ENCODE results near the gene HDDC2. TPM values are rescaled to one million over a fixed set of nuclear protein-coding genes. Genes with fewer than 3 reads are reported as not detected.

HDDC2 gene
- total RNA-seq, 4 donors from 2014 or later, result 42.6 to 76.6 (median 62.3) TPM

DNA sequence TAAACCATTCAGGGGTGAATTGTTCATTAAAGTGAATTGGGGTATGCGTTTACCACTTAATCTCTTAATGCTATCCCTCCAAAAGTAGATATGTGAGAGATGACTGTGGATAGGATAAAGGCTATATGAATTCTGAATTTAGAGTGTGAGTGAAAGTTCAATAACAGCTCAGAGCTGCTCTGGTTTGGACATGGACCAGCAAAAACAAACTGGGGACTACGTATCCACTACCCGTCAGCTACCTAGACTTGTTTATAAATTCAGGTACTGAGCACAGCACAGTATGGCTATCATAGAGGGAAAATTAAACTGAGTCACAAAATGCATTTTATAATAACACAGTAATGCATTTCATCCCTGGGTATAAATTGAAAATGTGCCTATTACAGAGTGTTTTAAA is 44.4 kb downstream of the HDDC2 start:
- Histone ChIP-seq H3K36me3 (no peaks in the 10 kb centered on the region), H3K4me1 (peaks cover 0 to 4% (median 0%) of the 10 kb centered on the region in 4 donors), H3K27me3 (no peaks in the 10 kb centered on the region), H3K9me3 (no peaks in the 10 kb centered on the region), H3K27ac (no peak overlapping the region), H3K4me3 (no peak overlapping the region)
- WGBS, 2 donors, result 82 to 90% methylated on average over 3 of the region's 3 CpGs
- DNase-seq (ENCODE audit: low spot score in 2 of 2), result no peak
- TF ChIP-seq, protein P1, sequence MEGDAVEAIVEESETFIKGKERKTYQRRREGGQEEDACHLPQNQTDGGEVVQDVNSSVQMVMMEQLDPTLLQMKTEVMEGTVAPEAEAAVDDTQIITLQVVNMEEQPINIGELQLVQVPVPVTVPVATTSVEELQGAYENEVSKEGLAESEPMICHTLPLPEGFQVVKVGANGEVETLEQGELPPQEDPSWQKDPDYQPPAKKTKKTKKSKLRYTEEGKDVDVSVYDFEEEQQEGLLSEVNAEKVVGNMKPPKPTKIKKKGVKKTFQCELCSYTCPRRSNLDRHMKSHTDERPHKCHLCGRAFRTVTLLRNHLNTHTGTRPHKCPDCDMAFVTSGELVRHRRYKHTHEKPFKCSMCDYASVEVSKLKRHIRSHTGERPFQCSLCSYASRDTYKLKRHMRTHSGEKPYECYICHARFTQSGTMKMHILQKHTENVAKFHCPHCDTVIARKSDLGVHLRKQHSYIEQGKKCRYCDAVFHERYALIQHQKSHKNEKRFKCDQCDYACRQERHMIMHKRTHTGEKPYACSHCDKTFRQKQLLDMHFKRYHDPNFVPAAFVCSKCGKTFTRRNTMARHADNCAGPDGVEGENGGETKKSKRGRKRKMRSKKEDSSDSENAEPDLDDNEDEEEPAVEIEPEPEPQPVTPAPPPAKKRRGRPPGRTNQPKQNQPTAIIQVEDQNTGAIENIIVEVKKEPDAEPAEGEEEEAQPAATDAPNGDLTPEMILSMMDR (IDR thresholded peaks at IDR 0.05), result no peak
- TF ChIP-seq POLR2A (IDR thresholded peaks at IDR 0.05) (no peak), EP300 (IDR thresholded peaks at IDR 0.05) (no peak)

DNA sequence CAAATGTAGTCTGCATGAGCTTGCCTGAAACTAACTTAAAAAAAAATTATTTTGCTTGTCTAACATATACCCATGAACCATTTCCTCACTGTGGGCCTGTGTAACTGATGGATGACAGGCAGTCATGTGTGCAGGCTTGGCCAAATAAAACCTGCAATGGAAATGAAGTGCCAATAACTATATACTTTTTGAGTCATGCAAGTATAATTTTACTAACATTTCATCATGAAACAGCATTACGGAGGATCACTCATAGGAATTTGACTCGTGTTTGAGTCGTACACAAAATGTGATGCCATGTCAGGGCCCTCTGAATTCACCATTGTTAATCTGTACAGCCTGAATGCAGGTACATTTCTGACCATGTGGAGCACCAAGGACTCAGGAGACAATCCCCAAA is 46.6 kb downstream of the HDDC2 start:
- TF ChIP-seq, protein P1 (IDR thresholded peaks at IDR 0.05), result no peak
- TF ChIP-seq EP300 (IDR thresholded peaks at IDR 0.05), result no peak
- no peak for TF ChIP-seq POLR2A (IDR thresholded peaks at IDR 0.05)
- no peak for DNase-seq (ENCODE audit: low spot score in 2 of 2)
- Histone ChIP-seq H3K9me3 (no peaks in the 10 kb centered on the region), H3K27me3 (no peaks in the 10 kb centered on the region), H3K4me1 (peaks cover 0 to 9% (median 0%) of the 10 kb centered on the region in 4 donors), H3K4me3 (no peak overlapping the region), H3K36me3 (no peaks in the 10 kb centered on the region), H3K27ac (no peak overlapping the region)
- WGBS, 2 donors, result 63 to 76% methylated on average over 3 of the region's 3 CpGs

DNA sequence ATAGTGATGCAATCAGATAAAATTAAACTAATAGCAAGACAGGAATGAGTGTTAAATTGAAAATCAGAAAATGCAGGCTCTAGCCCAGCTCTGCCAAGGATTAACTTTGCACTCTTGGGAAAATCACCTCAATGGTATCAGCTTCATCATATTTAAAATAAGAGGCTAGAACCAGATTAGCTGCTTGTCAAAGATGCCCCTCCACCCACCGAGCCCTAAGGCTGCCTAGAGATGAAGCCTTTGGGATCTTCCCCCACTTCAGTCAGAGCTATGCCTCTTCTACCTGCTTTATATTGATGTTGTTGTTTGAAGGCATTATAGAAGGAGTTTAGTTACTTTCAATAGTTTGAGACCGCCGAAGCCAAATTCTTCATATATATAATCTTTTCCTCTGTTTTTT is 47.4 kb downstream of the HDDC2 start:
- 93 to 95% methylated on average over 3 of the region's 3 CpGs for WGBS, 2 donors
- Histone ChIP-seq H3K9me3 (no peaks in the 10 kb centered on the region), H3K27me3 (no peaks in the 10 kb centered on the region), H3K4me3 (no peak overlapping the region), H3K27ac (no peak overlapping the region), H3K4me1 (peaks cover 0 to 9% (median 0%) of the 10 kb centered on the region in 4 donors), H3K36me3 (no peaks in the 10 kb centered on the region)
- DNase-seq (ENCODE audit: low spot score in 2 of 2), result no peak
- TF ChIP-seq POLR2A (IDR thresholded peaks at IDR 0.05) (no peak), EP300 (IDR thresholded peaks at IDR 0.05) (no peak)
- TF ChIP-seq, protein P1 (IDR thresholded peaks at IDR 0.05), result no peak

DNA sequence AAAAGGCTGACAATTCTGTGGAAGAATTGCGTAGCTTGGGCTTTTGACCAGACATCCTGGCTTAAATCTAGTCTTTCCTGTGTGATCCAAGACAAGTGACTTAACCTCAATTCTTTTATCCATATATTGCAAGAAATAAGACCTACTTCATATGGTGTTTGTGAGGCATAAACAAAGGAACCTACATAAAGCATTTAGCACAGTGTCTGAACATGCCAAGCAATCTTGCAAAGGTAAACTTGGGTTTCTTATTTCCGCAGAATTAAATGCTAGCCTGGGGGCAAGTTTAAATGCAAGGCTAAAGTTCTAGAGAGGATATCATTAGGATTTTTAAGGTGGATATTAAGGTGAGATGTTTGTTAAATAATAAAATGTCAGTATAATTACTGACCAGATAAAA is 47.9 kb downstream of the HDDC2 start:
- TF ChIP-seq EP300 (IDR thresholded peaks at IDR 0.05) (no peak), POLR2A (IDR thresholded peaks at IDR 0.05) (no peak)
- TF ChIP-seq, protein P1 (IDR thresholded peaks at IDR 0.05), result no peak

DNA sequence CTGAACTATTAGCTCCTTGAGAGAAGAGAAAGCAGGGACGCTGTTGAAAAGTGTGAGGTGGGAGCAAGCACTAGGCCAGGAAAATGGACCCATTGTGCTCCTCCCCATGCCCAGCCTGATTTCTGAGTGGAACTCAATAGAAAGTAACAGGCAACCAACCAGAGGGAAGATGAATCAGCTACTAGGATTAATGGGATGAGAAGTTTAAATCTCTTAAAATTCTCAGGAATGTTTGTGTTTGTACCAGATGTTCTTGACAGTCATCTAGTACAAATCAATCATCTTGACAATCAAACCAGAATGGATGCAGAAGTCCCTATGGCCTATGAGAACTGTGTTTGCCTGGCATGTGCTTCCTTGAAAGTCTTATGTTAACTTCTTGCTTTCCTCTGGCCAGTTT is 48.9 kb downstream of the HDDC2 start:
- peaks cover 0 to 9% (median 0%) of the 10 kb centered on the region in 4 donors for H3K4me1 ChIP-seq
- no peak for TF ChIP-seq POLR2A (IDR thresholded peaks at IDR 0.05)
- TF ChIP-seq, protein P1 (IDR thresholded peaks at IDR 0.05), result no peak
- TF ChIP-seq EP300 (IDR thresholded peaks at IDR 0.05), result no peak
- no peaks in the 10 kb centered on the region for H3K36me3 ChIP-seq
- DNase-seq (ENCODE audit: low spot score in 2 of 2), result no peak
- no peak overlapping the region for H3K4me3 ChIP-seq
- no peak overlapping the region for H3K27ac ChIP-seq
- WGBS, 2 donors, result 57 to 72% methylated on average over 1 of the region's 1 CpG
- no peaks in the 10 kb centered on the region for H3K27me3 ChIP-seq
- no peaks in the 10 kb centered on the region for H3K9me3 ChIP-seq

More for the DNA sequence above, 47.9 kb downstream of the HDDC2 start:
- H3K9me3 ChIP-seq, result no peaks in the 10 kb centered on the region
- no peak overlapping the region for H3K4me3 ChIP-seq
- H3K36me3 ChIP-seq, result no peaks in the 10 kb centered on the region
- DNase-seq (ENCODE audit: low spot score in 2 of 2), result no peak
- no peak overlapping the region for H3K27ac ChIP-seq
- 97 to 99% methylated on average over 2 of the region's 2 CpGs for WGBS, 2 donors
- H3K27me3 ChIP-seq, result no peaks in the 10 kb centered on the region
- peaks cover 0 to 9% (median 0%) of the 10 kb centered on the region in 4 donors for H3K4me1 ChIP-seq
